Measurements from ENCODE around the gene RGS3.
"Not testable (repeated sequence)": the region's sequence is repeated elsewhere in the genome, so short reads cannot be mapped to it uniquely, and the experiment has no call there.

RGS3 gene

DNA sequence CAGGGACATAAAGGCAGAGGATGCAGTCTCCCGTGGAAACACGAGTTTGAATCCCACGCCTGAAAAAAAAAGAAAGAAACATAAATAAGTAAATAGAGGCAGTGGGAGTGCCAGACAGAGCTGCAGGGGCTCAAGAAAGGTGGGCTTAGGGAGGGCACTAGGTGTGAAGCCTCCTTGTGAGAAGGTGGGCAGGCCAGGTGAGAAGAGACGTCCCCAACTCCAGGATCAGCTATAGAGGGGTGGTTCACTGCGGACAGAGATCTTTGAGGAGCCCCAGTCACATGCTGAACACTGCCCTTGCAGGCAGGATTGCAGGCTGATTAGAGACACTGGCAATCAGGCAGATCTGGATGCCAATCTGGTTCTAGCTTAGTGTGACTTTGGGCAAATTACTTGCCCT, 172.1 kb downstream of the RGS3 start:
- DNase-seq (ENCODE audit: low spot score) = no peak

DNA sequence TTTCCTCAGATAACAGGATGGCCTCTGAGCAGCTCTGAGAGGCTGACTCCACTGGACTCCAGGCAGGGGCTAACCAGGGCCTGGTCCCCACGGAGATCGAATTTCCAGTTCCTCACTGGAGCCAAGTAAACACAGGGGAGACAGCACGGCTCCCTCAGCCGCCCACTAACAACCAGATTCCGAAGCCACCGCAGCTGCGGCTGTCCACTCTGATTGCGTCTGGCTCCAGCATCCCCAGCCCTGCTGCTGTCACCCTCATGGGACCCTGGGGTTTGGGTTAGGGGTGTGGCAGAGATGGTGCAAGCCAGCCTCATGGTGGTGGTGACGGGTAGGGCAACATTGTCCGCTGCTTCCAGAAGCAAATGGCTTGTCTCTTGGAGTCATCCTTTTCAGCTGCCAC, 172.6 kb downstream of the RGS3 start:
- DNase-seq (ENCODE audit: low spot score) = no peak

DNA sequence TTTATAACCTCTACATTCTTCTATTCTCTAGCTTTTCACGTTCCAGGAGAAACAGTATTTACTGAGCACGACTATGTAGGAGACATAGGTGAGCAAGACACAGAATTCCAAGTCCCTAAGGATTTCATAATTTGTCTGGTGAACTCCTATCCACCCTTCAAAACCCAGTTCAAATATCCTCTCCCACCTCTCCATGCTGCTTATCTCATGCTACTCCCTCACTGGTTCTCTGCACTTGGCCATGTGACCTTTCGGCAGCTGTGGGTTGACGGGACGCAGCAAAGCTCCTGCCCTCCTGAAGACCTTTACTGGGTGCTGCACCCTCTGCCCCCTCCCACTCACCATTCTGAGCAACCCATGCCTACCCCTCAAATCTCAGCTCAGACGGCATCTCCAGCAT, 173.2 kb downstream of the RGS3 start:
- no peak for DNase-seq (ENCODE audit: low spot score)

DNA sequence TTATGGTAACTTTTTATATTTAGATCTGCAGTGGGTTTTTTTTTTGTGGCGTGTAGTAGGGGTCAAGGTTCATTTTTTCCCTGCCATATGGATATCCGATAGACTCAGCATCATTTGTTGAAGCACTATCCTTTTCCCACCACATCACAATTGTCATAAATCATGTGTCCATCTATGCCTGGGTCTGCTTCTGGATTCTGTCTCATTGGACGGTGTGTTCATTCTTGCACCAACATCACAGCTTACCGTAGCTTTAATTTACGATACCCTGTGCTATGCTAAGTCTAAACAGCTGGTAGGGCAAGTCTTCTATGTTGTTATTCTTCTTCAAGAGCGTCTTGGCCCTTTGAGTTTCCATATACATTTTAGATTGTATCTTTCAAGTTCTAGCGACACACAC, 175.0 kb downstream of the RGS3 start:
- DNase-seq (ENCODE audit: low spot score) = no peak

DNA sequence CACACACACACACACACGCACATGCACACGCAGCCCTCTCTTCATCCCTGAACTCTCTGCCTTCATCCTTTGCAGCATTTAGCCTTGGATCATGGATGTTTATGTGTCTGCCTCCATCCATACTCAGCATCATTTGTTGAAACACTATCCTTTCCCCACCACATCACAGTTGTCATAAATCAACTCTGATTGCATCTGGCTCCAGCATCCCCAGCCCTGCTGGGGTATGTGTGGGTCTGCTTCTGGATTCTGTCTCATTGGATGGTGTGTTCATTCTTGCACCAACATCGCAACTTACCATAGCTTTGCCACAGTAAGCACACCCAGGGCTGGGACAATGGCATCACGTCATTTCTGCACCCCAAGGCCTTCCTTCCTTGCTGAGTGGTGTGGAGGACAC, 175.4 kb downstream of the RGS3 start:
- DNase-seq (ENCODE audit: low spot score) = no peak

DNA sequence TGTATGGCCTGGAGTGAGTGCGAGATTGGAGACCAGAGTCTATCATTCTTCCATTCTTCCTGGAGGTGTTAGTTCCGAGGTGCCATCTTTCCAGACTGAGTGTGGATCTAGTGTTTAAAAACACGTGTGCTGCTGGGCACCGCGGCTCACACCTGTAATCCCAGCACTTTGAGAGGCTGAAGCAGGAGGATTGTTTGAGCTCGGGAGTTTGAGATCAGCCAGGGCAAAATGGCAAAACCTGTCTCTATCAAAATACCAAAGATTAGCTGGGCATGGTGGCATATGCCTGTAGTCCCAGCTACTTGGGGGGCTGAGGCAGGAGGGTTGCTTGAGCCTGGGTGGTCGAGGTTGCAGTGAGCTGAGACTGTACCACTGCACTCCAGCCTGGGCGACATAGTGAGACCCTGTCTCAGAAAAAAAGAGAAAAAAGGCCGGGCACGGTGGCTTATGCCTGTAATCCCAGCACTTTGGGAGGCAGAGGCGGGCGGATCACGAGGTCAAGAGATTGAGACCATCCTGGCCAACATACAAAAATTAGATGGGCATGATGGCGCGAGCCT, 176.0 kb downstream of the RGS3 start:
- DNase-seq (ENCODE audit: low spot score) = not testable (repeated sequence)

DNA sequence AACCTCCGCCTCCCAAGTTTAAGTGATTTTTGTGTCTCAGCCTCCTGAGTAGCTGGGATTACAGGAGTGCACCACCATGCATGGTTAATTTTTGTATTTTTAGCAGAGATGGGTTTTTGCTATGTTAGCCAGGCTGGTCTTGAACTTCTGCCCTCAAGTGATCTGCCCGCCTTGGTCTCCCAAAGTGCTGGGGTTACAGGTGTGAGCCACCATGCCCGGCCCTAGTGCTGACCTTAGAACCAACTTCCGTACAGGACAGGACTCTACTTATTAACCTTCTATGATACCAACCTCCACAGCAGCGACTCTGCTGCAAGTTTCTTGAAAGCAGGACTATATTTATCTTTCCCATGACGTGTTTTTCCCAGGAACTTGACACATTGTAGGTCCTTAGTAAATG, 176.9 kb downstream of the RGS3 start:
- no peak for DNase-seq (ENCODE audit: low spot score)

DNA sequence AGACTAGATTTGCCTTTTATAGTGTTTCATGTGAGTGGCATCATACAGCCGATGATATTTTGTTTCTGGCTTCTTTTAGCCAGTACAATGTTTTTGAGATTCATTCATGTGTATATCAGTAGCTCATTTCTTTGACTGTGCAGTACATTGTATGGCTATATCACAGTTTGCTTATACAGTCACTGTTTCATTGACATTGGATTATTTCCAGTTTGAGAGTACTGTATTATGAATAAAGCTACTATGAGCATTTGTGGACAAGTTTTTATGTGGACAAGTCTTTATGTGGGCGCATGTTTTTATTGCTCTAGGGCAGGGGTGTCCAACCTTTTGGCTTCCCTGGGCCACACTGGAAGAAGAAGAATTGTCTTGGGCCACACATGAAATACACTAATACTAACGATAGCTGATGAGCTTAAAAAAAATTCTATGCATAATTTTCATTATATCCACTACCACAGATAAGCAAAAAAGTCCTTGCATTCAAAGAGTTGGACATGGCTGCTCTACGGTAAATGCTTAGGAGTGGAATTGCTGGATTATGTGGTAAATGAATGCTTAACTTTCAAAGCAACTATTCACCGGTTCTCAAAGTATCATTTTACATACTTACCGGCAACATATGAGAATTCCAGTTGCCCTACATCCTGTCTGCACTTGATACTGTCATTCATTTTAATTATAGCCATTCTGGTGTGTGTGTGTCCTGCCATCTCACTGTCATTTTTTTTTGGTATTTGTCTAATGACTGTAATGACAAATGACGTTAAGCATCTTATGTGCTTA, 177.8 kb downstream of the RGS3 start:
- no peak for DNase-seq (ENCODE audit: low spot score)

DNA sequence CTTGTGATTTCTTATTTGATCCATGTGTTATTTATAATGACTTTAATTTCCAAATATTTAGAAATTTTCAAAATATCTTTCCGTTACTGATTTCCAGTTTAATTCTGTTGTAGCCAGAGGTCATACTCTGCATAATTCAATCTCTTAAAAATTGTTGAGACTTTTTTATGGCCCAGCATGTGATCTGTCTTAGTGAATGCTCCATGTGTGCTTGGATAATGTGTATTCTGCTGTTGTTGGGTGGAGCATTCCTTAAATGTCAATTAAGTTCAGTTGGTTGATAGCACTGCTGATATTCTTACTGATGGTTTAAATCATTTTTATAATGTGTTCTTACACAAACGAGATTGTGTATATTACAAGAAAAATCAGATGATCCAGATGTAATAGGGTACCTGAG, 180.8 kb downstream of the RGS3 start:
- DNase-seq (ENCODE audit: low spot score) = no peak

DNA sequence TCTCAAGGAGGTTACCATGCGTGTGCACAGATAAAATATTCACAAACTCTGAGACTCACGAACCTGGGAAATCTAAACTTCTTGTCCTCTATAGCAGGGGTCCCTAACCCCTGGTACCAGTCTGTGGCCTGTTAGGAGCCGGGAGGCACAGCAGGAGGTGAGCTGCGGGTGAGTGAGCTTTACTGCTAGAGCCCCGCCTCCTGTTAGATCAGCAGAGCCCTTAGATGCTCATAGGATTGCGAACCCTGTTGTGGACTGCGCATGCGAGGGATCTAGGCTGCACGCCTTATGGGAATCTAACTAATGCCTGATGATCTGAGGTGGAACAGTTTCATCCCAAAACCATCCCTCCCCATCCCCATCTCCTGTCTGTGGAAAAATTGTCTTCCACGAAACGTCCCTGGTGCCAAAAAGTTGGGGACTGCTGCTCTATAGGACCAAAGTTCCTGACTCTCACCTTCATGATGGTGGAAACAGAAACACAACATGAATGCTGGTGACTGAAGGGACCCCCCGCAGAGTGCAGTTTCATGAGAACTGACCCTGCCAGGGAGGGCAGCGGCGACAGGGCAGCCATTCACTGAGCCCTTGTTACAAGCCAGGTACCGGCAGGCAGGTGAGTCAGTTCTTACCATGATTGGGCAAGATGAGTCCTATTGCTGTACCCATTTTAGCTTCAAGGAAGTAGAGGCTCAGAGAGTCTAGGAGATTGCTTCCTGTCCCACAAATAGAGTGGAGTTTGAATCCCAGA, 181.9 kb downstream of the RGS3 start:
- no peak for DNase-seq (ENCODE audit: low spot score)

DNA sequence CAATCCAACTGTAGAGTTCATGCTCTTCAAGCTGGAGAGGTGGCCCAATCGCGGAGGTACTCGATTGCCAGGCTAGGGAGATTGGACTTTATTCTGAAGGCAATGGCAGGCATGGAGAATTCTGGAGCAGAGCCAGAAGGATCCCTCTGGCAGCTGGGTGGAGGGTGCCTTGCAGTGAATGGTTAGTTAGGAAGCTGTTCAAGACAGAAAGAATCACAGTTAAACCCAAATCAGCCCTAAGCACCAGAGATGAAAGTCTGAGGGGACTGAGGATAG, 182.4 kb downstream of the RGS3 start:
- DNase-seq (ENCODE audit: low spot score) = no peak

DNA sequence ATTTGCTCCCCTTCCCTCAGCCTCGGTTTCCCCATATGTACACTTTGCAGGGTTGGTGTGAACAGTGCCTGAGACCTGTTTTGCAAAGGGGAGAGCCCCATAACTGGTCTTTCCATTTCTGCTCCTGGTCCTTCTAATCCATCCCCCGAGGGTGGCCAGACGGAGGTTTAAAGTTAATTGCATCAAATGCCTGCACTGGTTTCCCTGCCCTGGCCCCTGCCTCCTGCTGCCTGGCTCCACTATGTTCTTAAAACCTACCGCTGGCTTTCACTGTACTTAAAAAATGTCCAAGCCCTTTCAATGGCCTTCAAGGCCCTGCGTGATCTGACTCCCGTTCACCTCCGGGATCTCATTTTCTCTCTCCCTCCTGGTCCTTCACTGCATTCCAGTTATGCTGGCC, 183.0 kb downstream of the RGS3 start:
- no peak for DNase-seq (ENCODE audit: low spot score)

Data from pons (tissue), 1 donor.